NOMO-1 treated with DMSO at 0.1 percent for 48 hours (cell line): ENCODE results near the gene SLX1B.
"Not testable (repeated sequence)": the region's sequence is repeated elsewhere in the genome, so short reads cannot be mapped to it uniquely, and the experiment has no call there.

Experiments
- DNase-seq: peaks from one replicate; lab custom pipeline; 2025; ENCODE audit not compliant: unreplicated experiment; lab: John Stamatoyannopoulos, UW

SLX1B gene

DNA sequence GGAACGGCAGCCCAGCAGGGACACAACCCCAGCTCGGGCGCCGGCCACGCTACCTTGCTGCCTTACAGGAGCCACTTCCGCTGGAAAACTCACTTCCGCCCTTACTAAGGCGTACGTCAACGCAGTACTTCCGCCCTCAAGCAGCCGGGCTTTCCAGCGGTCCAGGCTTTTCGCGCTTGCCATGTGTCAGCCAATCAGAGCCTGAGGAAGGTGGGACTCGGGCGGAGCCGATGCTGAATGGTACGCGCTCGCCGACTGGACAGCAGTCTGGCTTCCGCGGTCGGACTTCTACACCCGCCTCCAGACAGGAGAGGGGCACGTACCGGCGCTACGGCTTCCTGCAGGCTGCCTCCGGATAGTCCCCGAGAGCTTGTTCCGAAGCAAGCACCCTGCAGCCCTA, at the start of gene SLX1B, which contains the start of gene BOLA2:
TSS of gene SLX1B (plus strand) at position 265 of the 400 bp plus-strand sequence.
TSS of gene BOLA2 (minus strand) at position 83 of the 400 bp plus-strand sequence. CDS start 98 bp downstream, outside the sequence.
- DNase-seq: not testable (repeated sequence)

DNA sequence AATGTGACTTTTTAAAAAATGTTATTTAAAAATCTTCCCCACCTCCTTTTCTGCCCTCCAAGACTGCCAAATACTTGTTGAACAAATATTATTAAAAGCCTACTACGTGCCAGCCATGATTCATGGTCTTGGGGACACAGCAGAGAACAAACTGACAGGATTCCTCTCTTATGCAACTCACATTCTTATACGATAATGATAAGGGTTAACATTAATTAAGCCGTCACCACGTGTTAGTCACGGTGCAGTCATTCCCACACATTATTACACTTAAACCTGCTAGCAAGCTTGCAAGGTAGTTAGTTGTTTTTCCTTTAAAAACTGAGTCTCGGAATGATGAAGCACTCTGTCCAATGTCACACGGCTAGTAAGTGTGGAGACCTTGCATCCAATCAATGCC, 49.1 kb upstream of the SLX1B start:
- not testable (repeated sequence) for DNase-seq

DNA sequence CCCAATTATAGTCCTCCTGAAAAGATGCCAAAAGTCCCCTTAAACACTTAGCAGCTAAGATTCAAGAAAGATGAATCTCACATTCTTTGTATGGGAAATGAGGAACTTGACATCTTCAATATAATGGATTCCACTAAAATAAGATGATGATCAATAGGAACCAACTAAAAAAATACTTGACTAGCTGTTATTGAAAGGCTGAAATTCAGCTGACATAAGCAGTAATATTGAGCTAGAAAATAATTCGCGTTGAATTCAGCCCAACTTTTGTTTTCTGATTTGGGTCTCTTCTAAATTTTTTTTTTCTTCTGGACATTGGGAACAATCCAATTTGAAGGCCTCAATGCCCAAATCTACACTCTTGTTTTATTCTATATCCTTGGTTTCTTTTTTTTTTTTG, 30.7 kb upstream of the SLX1B start:
- not testable (repeated sequence) for DNase-seq

DNA sequence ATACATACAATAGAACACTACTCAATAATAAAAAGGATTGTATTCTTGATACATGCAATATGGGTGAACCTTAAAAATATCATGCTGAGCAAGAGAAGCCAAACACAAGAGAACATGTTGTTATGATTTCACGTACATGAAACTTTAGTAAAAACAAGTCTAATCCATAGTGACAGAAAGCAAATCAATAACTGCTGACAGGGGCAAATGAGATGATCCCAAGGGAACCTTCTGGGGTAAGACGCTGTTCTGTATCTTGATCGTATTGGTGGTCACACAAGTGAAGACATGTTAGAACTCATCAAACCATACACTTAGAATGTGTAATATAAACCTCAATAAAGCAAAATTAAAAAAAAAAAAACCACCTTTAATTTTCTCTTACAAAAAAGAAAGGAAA, 28.9 kb upstream of the SLX1B start:
- not testable (repeated sequence) for DNase-seq

DNA sequence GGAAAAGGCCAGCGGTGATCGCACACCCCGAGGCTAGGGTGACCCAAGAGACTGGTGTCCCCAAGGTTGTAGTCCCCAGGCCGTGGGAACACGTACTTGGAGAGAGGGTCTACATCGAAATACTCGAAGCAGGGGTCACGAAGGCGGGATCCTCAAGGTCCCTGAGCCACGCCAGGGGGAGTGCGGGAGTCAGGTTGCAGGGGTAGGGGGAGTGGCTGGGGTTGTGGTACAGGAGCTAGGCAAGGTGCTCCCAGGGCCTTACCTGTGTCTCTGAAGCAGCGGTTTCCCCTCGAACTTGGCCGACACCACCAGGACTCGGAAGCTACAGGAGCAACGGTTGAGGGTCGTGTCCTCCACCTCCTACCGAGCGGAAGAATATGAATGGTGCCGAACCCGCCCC, 579 bp upstream of the SLX1B start:
- not testable (repeated sequence) for DNase-seq

DNA sequence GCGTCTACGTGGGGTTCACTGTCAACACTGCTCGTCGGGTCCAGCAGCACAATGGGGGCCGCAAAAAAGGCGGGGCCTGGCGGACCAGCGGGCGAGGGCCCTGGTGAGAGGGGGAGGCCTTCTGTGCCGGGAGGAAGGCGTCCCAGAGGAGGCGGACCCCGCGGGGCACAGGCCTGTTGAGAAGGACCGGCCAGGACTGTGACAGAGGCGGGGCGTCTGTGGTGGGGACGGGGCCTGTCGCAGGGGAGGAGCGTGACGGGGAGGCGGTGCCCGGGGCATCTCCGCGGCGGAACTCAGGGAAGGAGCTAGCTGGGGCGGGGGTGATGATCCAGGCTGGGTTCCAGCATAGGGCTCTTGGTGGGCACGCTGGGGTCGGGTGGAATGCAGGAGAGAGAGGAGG, 495 bp downstream of the SLX1B start:
- DNase-seq: not testable (repeated sequence)

DNA sequence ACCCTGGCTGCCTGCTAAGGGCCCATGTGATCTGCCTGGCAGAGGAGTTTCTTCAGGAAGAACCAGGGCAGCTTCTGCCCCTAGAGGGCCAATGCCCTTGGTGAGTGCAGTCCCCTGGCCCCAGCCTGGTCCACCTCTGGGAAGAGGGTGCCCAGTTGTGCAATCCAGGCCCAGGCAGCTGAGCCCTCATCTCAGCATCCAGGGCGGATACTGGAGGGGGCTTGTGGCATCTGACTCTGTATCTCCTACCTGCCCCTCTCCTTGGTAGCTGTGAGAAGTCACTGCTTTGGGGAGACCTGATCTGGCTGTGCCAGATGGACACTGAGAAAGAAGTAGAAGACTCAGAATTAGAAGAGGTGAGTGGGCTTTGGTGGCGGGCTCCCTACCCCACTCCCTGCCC, 3.3 kb downstream of the SLX1B start:
- DNase-seq: not testable (repeated sequence)

DNA sequence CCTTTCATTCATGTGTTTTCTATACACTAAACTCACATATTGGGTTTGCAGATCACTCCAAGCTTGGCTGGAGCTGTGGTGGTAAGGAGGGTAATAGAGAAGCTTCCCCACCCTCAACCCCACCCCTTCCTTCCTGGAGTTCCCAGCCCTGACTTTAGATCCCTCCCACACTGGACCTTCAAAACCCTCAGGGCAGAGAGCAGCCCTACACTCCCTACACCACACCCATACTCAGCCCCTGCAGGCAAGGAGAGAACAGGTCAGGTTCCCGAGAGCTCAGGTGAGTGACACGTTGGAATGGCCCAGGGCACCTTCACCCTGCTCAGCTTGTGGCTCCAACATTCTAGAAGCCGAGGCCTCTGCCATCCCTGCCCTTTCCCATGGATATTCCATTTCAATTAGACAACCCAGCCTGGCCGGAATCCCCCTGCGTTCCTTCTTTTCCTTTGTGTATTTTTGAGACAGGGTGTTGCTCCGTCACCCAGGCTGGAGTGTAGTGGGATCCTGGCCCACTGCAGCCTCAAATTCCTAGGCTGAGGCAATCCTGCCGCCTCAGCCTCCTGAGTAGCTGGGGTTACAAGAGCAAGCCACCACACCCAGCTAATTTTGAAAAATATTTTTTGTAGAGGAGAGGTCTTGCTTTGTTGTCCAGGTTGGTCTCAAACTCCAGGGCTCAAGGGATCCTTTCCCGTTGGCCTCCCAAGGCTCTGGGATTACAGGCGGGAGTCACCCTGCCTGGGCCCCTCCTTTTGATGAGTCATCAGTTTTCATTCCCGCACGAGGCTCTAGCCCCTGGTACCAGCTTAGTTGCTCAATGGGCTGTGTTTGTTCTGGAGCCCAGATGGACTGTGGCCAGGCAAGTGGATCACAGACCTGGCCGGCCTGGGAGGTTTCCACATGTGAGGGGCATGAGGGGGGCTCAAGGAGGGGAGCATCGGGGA, 5.6 kb downstream of the SLX1B start, which contains the start of gene SULT1A4:
TSS of gene SULT1A4 (plus strand) at position 208 of the 941 bp plus-strand sequence. CDS start 1,473 bp downstream, outside the sequence.
- DNase-seq: not testable (repeated sequence)

DNA sequence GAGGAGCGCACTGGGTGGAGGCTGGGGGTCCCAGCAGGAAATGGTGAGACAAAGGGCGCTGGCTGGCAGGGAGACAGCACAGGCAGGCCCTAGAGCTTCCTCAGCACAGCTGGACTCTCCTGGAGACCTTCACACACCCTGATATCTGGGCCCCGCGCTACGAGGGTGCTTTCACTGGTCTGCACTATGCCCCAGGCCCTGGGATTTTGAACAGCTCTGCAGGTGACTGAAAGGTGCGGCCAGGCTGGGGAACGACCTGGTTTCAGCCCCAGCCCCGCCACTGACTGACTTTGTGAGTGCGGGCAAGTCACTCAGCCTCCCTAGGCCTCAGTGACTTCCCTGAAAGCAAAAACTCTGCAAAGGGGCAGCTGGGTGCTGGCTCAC, 6.3 kb downstream of the SLX1B start:
- not testable (repeated sequence) for DNase-seq

DNA sequence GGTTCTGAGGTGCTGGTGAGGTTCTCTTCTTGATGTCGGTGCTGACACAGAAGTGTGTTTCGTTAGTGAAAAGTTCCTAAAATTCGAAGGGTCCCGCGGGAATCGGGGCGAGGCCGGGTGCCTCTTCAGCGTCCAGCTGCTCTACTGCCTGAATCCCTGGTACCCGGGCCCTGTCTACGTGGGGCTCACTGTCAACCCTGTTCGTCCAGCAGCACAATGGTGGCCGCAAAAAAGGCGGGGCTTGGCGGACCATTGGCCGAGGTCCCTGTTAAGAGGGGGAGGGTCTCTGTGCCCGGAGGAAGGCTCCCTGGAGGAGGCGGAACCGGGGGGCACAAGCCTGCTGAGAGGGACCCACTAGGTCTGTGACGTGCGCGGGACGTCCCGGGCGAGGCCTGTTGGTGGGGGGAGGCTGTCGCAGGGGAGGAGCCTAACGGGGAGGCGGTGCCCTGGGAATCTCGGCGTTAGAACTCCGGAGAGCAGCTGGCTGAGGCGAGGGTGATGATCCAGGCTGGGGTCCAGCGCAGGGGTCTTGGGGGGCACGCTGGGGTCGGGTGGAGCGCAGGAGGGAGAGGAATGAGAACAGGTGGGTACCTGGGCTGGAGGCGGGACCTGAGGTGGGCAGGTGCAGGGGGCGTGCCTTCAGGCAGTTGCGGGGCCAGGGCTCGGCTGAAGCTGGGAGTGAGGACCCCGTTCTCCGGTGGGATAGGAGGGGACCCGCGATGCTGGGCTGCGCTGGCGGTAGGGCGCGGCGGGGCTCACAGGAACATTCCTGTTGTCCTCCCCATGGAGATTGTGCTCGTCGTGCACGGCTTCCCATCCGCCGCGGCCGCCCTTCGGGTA, 11.9 kb downstream of the SLX1B start:
- DNase-seq: not testable (repeated sequence)

DNA sequence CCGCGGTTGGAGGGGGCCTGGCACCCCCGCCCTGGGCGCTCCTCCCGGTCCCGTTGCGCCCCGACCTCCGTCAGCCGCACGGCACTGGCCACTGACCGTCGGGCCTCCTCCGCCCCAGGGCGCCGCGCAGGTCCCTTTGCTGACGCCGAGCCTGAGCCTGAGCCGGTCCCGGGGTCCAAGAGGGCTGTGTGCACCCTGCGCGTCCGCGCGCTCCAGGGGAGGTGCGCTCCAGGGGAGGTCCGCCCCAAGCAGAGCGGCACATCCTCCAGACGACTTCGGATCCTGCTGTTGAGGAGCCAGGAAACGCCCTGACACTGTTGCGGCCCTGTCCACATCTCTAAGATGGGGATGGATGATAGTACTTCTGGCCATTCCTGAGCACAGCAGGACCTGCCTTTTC, 12.6 kb downstream of the SLX1B start:
- not testable (repeated sequence) for DNase-seq

DNA sequence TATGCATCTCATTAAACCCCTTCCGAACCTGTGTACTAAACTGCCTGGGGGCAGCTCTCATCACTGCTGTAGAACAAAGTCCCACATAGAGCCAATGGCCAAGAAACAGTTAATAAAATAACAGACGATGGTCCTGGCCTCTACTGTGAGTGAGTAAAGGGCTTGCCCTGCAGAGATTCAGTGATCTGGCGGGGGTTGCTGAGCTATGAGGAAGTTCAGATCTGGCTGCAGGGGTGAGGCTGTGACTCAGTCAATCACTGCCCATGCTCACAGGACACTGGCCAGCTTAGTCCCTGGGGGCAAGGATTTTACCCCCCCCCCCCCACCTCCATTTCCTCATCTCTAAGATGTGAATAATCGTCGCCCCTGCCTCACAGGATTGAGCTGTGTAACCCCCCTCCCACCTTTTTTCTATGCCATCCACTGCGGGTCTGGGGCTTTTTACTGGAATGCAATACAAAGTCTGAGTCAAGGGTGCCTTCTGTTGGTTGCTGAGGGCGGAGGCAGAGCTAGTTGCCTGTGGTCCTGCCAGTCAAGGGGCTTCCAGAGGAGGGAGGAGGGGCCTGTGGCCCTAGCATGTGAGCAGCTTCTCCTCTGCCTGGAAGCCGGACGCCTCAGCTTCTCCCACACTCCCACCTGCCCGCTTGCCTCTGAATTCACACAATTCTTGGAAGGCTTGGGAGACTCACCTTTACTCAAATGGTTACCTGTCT, 13.5 kb downstream of the SLX1B start:
- not testable (repeated sequence) for DNase-seq

DNA sequence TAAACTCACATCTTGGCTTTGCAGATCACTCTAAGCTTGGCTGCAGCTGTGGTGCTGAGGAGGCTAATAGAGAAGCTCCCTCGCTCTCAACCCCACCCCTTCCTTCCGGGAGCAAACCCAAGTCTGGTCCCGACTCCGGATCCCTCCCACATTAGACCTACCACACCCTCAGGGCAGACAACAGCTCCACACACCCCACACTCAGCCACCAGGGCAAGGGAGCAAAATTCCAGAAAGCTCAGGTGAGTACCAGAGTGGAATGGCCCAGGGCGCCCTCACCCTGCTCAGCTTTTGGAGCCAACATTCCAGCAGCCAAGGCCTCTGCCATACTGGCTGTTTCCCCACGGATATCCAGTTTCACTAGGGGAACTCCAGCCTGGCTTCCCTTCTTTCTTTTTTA, 15.3 kb downstream of the SLX1B start:
- DNase-seq: not testable (repeated sequence)

DNA sequence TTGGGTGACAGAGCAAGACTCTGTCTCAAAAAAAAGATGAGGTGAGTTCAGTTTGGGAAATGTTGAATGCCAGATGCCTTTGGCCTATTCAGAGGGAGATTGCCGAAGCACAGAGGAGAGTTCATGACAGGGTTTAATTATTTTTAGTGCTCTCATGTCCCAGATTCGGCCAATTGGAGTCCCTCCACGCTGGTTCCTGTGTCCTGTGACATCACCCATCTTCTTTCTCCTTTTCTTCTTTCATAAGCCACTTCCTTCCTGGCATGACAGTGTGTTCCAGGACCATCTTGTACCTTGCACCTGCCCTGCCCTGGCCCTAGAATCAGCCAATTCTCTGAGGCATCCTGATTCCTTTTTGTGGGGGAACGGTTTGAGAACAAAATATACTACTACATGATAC, 17.7 kb downstream of the SLX1B start:
- not testable (repeated sequence) for DNase-seq

DNA sequence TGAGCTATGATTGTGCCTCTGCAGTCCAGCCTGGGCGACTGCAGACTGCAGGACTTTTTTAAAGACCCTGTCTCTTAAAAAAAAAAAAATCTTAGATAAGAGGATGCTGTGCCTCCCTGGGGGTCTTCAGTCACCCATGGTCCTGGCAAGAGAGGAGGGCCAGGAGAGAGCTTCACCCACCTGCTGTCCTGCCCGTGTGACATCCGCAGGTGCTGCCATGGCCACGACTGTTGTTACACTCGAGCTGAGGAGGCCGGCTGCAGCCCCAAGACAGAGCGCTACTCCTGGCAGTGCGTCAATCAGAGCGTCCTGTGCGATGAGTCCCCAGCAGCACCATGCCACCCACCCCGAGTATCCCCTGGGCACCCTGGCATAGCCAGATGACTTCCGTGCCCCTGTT, 27.9 kb downstream of the SLX1B start:
- not testable (repeated sequence) for DNase-seq

DNA sequence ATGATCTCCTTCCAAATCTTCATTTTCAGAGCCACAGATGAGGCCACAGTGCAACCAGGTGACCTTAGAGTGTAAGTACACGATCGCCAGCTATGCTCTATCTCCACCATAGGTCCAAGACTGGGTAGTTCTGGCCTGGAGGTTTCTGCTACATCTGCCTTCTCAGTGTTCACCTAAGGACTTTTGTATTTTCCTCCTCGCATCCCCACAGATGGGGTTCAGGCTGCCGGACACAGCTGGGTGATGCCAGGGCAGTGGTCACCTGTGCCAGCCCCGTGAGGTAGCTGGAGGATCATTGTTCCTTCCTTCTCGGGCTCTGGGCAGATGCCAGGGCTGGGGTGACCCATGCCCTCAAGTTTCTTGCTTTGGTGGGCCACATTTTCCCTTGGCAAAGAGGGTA, 52.0 kb downstream of the SLX1B start, which contains the start of gene NPIPB12:
TSS of gene NPIPB12 (minus strand) at position 101 of the 400 bp plus-strand sequence.
- DNase-seq: not testable (repeated sequence)
